Choroid plexus epithelial cell (primary cell): ENCODE measurements around the gene FALEC.
"Not testable (repeated sequence)": the region's sequence is repeated elsewhere in the genome, so short reads cannot be mapped to it uniquely, and the experiment has no call there.

Source experiments
- DNase-seq: peaks from one replicate; pipeline ENCODE4 v3.0.0-alpha.2; 2010; ENCODE audit warnings: low read depth
- H3K4me3 ChIP-seq: 2 replicates; pipeline ENCODE4 v1.5.1; 2011; ENCODE audit warnings: low read depth, mild to moderate bottlenecking, control low read depth, low read length, moderate library complexity
- TF ChIP-seq, protein P1 (sequence below): conservative IDR thresholded peaks from 2 replicates; pipeline ENCODE4 v1.5.1; 2011; ENCODE audit warnings: low read depth, mild to moderate bottlenecking, control low read depth, inconsistent platforms, low read length, moderate library complexity

The FALEC gene

DNA sequence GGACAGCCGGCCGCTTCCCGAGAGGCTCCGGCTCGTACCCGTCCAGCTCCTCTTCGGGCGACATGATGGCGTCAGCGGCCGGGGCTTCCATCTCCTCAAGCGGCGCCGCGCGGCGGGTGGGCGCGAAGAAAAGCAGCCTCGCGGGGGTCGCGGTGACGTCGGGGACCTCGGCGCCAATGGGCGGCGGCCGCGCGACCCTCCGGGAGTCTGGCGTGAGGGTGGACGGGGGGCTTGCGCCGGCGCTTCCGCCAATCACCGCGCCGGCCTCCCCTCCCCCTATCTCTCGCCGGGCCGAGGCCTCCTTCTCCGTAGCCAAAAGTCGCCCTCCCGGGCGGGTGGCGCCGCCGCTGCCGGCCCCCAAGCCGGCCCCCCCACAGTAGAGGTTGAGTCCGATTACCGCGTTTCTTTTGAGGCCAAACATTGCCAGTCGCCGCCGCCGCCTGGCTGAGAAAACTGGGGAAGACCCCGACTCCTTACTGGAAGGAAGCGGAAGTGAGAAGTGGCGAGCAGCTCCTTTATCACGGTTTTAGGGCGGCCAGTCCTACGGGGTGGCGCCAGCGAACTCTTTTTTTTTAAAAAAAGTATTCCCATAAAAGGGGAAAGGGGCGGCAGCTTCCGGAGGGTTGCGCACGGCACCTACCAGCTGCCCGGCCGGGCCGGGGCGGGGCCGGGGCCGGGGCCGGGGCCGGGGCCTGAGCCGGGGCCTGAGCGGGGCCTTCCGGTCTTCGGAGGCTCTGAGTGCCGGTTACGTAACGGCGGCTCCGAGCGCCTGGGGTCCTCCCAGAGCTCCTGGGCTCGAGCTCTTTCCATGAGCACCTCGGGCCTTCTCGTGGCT is 63.8 kb downstream of the FALEC start, which contains the start of gene MCL1:
Gene MCL1 (minus strand): TSS at position 501 of the 835 bp plus-strand sequence. CDS start 80 bp downstream, at position 421.
- TF ChIP-seq, protein P1, sequence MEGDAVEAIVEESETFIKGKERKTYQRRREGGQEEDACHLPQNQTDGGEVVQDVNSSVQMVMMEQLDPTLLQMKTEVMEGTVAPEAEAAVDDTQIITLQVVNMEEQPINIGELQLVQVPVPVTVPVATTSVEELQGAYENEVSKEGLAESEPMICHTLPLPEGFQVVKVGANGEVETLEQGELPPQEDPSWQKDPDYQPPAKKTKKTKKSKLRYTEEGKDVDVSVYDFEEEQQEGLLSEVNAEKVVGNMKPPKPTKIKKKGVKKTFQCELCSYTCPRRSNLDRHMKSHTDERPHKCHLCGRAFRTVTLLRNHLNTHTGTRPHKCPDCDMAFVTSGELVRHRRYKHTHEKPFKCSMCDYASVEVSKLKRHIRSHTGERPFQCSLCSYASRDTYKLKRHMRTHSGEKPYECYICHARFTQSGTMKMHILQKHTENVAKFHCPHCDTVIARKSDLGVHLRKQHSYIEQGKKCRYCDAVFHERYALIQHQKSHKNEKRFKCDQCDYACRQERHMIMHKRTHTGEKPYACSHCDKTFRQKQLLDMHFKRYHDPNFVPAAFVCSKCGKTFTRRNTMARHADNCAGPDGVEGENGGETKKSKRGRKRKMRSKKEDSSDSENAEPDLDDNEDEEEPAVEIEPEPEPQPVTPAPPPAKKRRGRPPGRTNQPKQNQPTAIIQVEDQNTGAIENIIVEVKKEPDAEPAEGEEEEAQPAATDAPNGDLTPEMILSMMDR: no peak

DNA sequence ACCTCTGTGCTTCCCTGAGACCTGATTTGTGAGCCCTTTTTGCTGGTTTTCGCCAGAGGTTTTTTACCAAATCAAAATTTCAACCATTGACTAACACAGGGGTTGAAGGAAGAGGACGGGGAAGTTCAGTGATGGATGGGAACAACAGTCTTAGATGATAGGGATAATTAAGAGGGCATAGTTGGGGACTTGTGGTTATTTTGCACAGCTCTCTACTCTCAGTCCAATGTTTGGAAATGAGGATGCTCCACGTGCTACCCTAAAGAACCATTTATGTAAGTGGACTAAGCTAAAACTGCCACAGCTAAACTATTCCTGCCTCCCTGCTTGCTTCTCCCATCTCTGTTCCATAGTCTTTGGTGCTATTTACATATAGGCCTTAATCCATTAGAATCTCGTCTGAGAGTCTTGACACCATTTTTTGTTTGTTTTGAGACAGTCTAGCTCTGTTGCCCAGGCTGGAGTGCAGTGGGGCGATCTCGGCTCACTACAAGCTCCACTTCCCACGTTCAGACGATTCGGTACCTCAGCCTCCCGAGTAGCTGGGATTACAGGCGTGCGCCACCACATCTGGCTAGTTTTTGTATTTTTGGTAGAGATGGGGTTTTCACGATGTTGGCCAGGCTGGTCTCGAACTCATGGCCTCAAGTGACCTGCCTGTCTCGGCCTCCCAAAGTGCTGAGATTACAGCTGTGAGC is 64.5 kb downstream of the FALEC start:
- peak; percentile 31 for DNase-seq
- TF ChIP-seq, protein P1: no peak
- H3K4me3 ChIP-seq: peak overlapping the region; percentile 41

More for the DNA sequence above, 63.8 kb downstream of the FALEC start, which contains the start of gene MCL1:
- H3K4me3 ChIP-seq: peak within 1 kb of the TSS; percentile 99
- DNase-seq: peak; percentile 98

DNA sequence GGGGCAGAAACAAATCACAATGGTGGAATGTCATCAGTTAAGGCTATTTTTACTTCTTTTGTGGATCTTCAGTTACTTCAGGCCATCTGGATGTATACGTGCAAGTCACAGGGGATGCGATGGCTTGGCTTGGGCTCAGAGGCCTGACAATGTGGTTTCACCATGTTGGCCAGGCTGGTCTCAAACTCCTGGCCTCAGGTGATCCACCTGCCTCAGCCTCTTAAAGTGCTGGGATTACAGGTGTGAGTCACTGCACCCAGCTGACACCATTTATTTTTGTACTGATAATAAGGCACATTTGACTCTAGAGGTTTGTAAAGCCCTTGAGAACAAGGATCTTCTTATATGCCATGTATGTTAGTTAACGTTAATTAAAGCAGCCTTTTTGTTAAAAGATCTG is 65.4 kb downstream of the FALEC start:
- H3K4me3 ChIP-seq, DNase-seq: not testable (repeated sequence)

DNA sequence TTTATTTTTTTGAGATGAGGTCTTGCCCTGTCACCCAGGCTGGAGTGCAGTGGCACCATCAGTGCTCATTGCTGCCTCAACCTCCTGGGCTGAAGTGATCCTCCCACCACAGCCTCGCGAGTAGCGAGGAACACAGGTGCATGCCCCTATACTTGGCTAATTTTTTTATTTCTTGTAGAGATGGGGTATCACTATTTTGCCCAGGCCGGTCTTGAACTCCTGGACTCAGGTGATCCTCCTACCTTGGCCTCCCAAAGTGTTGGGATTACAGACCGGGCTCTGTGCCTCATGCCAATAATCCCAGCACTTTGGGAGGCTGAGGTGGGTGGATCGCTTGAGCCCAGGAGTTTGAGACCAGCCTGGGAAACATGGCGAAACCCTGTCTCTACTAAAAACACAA is 65.9 kb downstream of the FALEC start:
- not testable (repeated sequence) for H3K4me3 ChIP-seq, DNase-seq

DNA sequence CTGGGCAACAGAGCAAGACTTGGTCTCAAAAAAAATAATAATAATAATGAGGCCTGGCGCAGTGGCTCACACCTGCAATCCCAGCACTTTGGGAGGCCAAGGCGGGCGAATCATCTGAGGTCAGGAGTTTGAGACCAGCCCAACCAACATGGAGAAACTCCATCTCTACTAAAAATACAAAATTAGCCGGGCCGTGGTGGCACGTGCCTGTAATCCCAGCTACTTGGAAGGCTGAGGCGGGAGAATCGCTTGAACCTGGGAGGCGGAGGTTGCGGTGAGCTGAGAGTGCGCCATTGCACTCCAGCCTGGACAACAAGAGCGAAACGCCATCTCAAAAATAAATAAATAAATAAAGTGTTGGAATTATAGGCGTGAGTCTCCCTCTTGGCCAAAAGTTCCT is 66.4 kb downstream of the FALEC start:
- not testable (repeated sequence) for H3K4me3 ChIP-seq, DNase-seq

DNA sequence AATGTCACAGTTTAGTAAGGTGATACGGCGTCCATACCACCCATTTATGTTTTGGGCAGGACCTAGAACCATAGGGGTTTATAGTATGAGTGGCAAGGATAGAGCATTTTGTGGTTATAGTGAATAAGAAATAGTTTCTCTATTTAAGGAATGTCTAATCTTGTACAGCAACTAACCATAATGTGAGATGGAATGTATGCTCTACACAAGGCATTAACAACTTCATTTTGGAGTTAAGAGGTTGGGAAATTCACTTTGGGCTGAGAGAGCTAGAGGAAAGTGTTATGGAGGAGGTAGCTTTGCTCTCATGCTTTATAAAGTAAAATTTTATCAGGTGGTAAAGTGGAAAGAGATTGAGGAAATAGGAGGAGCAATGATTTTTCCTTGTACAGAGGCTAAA is 66.8 kb downstream of the FALEC start:
- DNase-seq: peak; percentile 59
- TF ChIP-seq, protein P1: no peak
- no peak overlapping the region for H3K4me3 ChIP-seq
